Liver (tissue), 9 donors: ENCODE results near the gene CA10. TPM values are rescaled to one million over a fixed set of nuclear protein-coding genes. Genes with fewer than 3 reads are reported as not detected.

Experiments
- DNase-seq: peaks from one replicate; pipeline ENCODE4 v3.0.0-alpha.2; 2017; ENCODE audit warnings: low spot score
- H3K27ac ChIP-seq, 2 donors: one replicate each; pipeline ENCODE4 v1.7.0; 2013; ENCODE audit warnings: inconsistent platforms in 2 of 2, low read length in 2 of 2, control low read depth in 1 of 2, low read depth in 1 of 2, mild to moderate bottlenecking in 1 of 2
- H3K27me3 ChIP-seq, 4 donors: one replicate each; pipeline versions ENCODE4 v1.6.1 to v1.7.0; 2013; ENCODE audit warnings: low read length in 3 of 4, inconsistent platforms in 1 of 4, mild to moderate bottlenecking in 1 of 4, moderate library complexity in 1 of 4; ENCODE audit not compliant: control insufficient read depth in 4 of 4, insufficient read depth in 4 of 4
- H3K36me3 ChIP-seq, 4 donors: one replicate each; pipeline versions ENCODE4 v1.6.1 to v1.7.0; 2013; ENCODE audit warnings: low read length in 3 of 4, mild to moderate bottlenecking in 3 of 4, low read depth in 1 of 4, moderate library complexity in 1 of 4; ENCODE audit not compliant: control insufficient read depth in 4 of 4, insufficient read depth in 3 of 4
- H3K4me1 ChIP-seq, 4 donors: one replicate each; pipeline versions ENCODE4 v1.6.1 to v1.7.0; 2013; ENCODE audit warnings: low read length in 3 of 4, mild to moderate bottlenecking in 3 of 4, moderate library complexity in 1 of 4; ENCODE audit not compliant: control insufficient read depth in 4 of 4, insufficient read depth in 4 of 4
- H3K4me3 ChIP-seq, 3 donors: one replicate each; pipeline versions ENCODE4 v1.6.1 to v1.7.0; 2013; ENCODE audit warnings: low read length in 3 of 3, control low read depth in 1 of 3, low read depth in 1 of 3, mild to moderate bottlenecking in 1 of 3
- H3K9ac ChIP-seq, 2 donors: one replicate each; pipeline ENCODE4 v1.7.0; 2013; ENCODE audit warnings: low read length in 2 of 2, mild to moderate bottlenecking in 2 of 2, moderate library complexity in 2 of 2, control low read depth in 1 of 2, low read depth in 1 of 2
- H3K9me3 ChIP-seq, 4 donors: one replicate each; pipeline versions ENCODE4 v1.6.1 to v1.7.0; 2013; ENCODE audit warnings: low read length in 3 of 4; ENCODE audit not compliant: control insufficient read depth in 4 of 4
- ATF3 ChIP-seq: IDR thresholded peaks from 2 replicates; pipeline ENCODE4 v1.6.1; 2016; ENCODE audit warnings: antibody characterized with exemption
- CTCF ChIP-seq: fragments of 150-350 bp; IDR thresholded peaks from 2 replicates; pipeline ENCODE4 v1.5.1; 2017; ENCODE audit warnings: improper control_type of control experiment, low read depth, low read length; ENCODE audit not compliant: missing input control
- EGR1 ChIP-seq, 2 donors: IDR thresholded peaks; 2 replicates each; pipeline ENCODE4 v1.6.1; 2016 to 2018; ENCODE audit warnings: antibody characterized with exemption in 2 of 2, low read depth in 2 of 2
- FOXA1 ChIP-seq: IDR thresholded peaks from 2 replicates; pipeline ENCODE4 v1.6.1; 2016; ENCODE audit warnings: antibody characterized with exemption
- FOXA2 ChIP-seq: IDR thresholded peaks from 2 replicates; pipeline ENCODE4 v1.6.1; 2016; ENCODE audit warnings: antibody characterized with exemption
- GABPA ChIP-seq, 2 donors: IDR thresholded peaks in 1 of 2; conservative IDR thresholded peaks in 1 of 2; 2 replicates each; pipeline ENCODE4 v1.6.1; 2016; ENCODE audit warnings: antibody characterized with exemption in 2 of 2, mild to moderate bottlenecking in 1 of 2, moderate library complexity in 1 of 2
- HNF4A ChIP-seq, 2 donors: conservative IDR thresholded peaks; 2 replicates each; pipeline ENCODE4 v1.6.1; 2016; ENCODE audit warnings: antibody characterized with exemption in 2 of 2, mild to moderate bottlenecking in 2 of 2
- HNF4G ChIP-seq: IDR thresholded peaks from 2 replicates; pipeline ENCODE4 v1.6.1; 2016; ENCODE audit warnings: antibody characterized with exemption
- JUND ChIP-seq, 2 donors: IDR thresholded peaks; 2 replicates each; pipeline ENCODE4 v1.6.1; 2016; ENCODE audit warnings: antibody characterized with exemption in 2 of 2
- MAX ChIP-seq: IDR thresholded peaks from 2 replicates; pipeline ENCODE4 v1.6.1; 2016; ENCODE audit warnings: antibody characterized with exemption
- NR2F2 ChIP-seq: IDR thresholded peaks from 2 replicates; pipeline ENCODE4 v1.6.1; 2016; ENCODE audit warnings: antibody characterized with exemption
- REST ChIP-seq: IDR thresholded peaks from 2 replicates; pipeline ENCODE4 v1.6.1; 2016; ENCODE audit warnings: antibody characterized with exemption, mild to moderate bottlenecking
- SP1 ChIP-seq: IDR thresholded peaks from 2 replicates; pipeline ENCODE4 v1.6.1; 2018; ENCODE audit warnings: antibody characterized with exemption, mild to moderate bottlenecking
- TAF1 ChIP-seq: conservative IDR thresholded peaks from 2 replicates; pipeline ENCODE4 v1.6.1; 2016; ENCODE audit warnings: antibody characterized with exemption, mild to moderate bottlenecking
- YY1 ChIP-seq: IDR thresholded peaks from 2 replicates; pipeline ENCODE4 v1.6.1; 2016; ENCODE audit warnings: antibody characterized with exemption, mild to moderate bottlenecking
- ZBTB33 ChIP-seq: IDR thresholded peaks from 2 replicates; pipeline ENCODE4 v1.6.1; 2016; ENCODE audit warnings: antibody characterized with exemption
- WGBS: extraction: QIAGEN DNeasy Blood & Tissue Kit; methylation state at CpG from one replicate; pipeline ENCODE4 v1.1.7; 2013; 5-methylcytosine and 5-hydroxymethylcytosine counted together
- polyA plus RNA-seq, 2 donors: library from polyadenylated mRNA; stranded (reverse) in 1 of 2; unstranded in 1 of 2; fragments of 200-250 nt in 1 of 2; fragments of >200 nt in 1 of 2; fragmentation: Nextera tagmentation in 1 of 2; extraction: Ambion mirVana in 1 of 2; gene quantifications; one replicate each; pipeline versions ENCODE4 v1.2.1 to v1.2.3, GENCODE V29; 2013 to 2015
- total RNA-seq, 2 donors: library from RNA; depleted of rRNA; stranded (reverse); fragments of >200 nt; gene quantifications; one replicate each; pipeline ENCODE4 v1.2.3, GENCODE V29; 2014
- donor health status: healthy.
- donor health status: healthy.
- donor health status: healthy.
- donor health status: healthy.
- donor health status: healthy.

Gene CA10
- total and polyA plus RNA-seq, 4 donors: 0.05 TPM; not detected in 3

GRCh38 chr17:51725185-51725584 is 433.3 kb downstream of the CA10 start:
- TF ChIP-seq GABPA (IDR thresholded peaks at IDR 0.05 in 1 of 2, conservative IDR thresholded peaks at IDR 0.05 in 1 of 2) (no peak), REST (no peak), CTCF (no peak), FOXA2 (no peak)
- no peak overlapping the region for H3K4me3 ChIP-seq
- no peak overlapping the region for H3K27ac ChIP-seq
- no peaks in the 10 kb centered on the region for H3K27me3 ChIP-seq
- no peaks in the 10 kb centered on the region for H3K9me3 ChIP-seq
- 85% methylated on average over 3 of the region's 3 CpGs for WGBS
- H3K36me3 ChIP-seq: no peaks in the 10 kb centered on the region
- DNase-seq: no peak
- no peak overlapping the region for H3K9ac ChIP-seq
- H3K4me1 ChIP-seq: no peaks in the 10 kb centered on the region

GRCh38 chr17:51724043-51724580 is 434.4 kb downstream of the CA10 start:
- Histone ChIP-seq H3K4me1 (no peaks in the 10 kb centered on the region), H3K36me3 (no peaks in the 10 kb centered on the region), H3K27me3 (no peaks in the 10 kb centered on the region), H3K9me3 (no peaks in the 10 kb centered on the region), H3K4me3 (no peak overlapping the region), H3K9ac (no peak overlapping the region), H3K27ac (no peak overlapping the region)
- no peak for DNase-seq
- TF ChIP-seq HNF4G: no peak
- TF ChIP-seq NR2F2: no peak
- no peak for TF ChIP-seq MAX
- TF ChIP-seq SP1: no peak
- no peak for TF ChIP-seq HNF4A (conservative IDR thresholded peaks at IDR 0.05)
- no peak for TF ChIP-seq TAF1
- TF ChIP-seq JUND (IDR thresholded peaks at IDR 0.05): no peak
- TF ChIP-seq FOXA1: no peak
- TF ChIP-seq GABPA (IDR thresholded peaks at IDR 0.05 in 1 of 2, conservative IDR thresholded peaks at IDR 0.05 in 1 of 2): no peak
- no peak for TF ChIP-seq FOXA2
- TF ChIP-seq REST: no peak
- TF ChIP-seq CTCF: no peak
- TF ChIP-seq YY1: no peak
- TF ChIP-seq ATF3: no peak
- TF ChIP-seq EGR1 (IDR thresholded peaks at IDR 0.05; ENCODE audit: low read depth in 2 of 2): no peak
- TF ChIP-seq ZBTB33: no peak
- WGBS: 96% methylated on average over 1 of the region's 1 CpG
